H1 (cell line): Measurements from ENCODE around the gene IER3IP1. TPM values are rescaled to one million over a fixed set of nuclear protein-coding genes. Genes with fewer than 3 reads are reported as not detected.

Experiments used
- CTCF ChIA-PET: fragments of 300-600 bp; sonication (Branson Sonifier 250); formaldehyde crosslinking; loops from one replicate; lab custom pipeline; 2021; ENCODE audit not compliant: partially characterized antibody; lab: Charles Lee
- POLR2A ChIA-PET: fragments of 300-600 bp; sonication (Branson Sonifier 250); formaldehyde crosslinking; loops from one replicate; lab custom pipeline; 2021; ENCODE audit warnings: inconsistent platforms; ENCODE audit not compliant: partially characterized antibody; lab: Charles Lee
- DNase-seq, 2 experiments: peaks; one replicate each; pipeline versions ENCODE4 v3.0.0 to v3.0.0-alpha.2; 2010 to 2022; ENCODE audit warnings: low spot score in 2 of 2, low read depth in 1 of 2, mixed read lengths in 1 of 2
- FAIRE-seq: peaks from 2 replicates; lab custom pipeline; 2011; peaks lifted over from hg19 to GRCh38; lab: Jason Lieb, UNC
- H2AFZ ChIP-seq: 2 replicates; pipeline ENCODE4 v1.8.1; 2012; ENCODE audit warnings: low read length, inconsistent platforms
- H2AK5ac ChIP-seq: 2 replicates; pipeline ENCODE4 v1.6.1; 2013; ENCODE audit warnings: low read depth, low read length
- H2BK120ac ChIP-seq: replicated peaks from 2 replicates; pipeline ENCODE3; 2013; ENCODE audit warnings: low read depth, low read length, inconsistent platforms
- H2BK12ac ChIP-seq: 2 replicates; pipeline ENCODE4 v1.6.1; 2013; ENCODE audit warnings: low read depth, low read length
- H2BK15ac ChIP-seq: 2 replicates; pipeline ENCODE4 v1.6.1; 2013; ENCODE audit warnings: low read length
- H2BK20ac ChIP-seq: 2 replicates; pipeline ENCODE4 v1.6.1; 2013; ENCODE audit warnings: low read length
- H2BK5ac ChIP-seq: 2 replicates; pipeline ENCODE4 v1.6.1; 2013; ENCODE audit warnings: low read depth, low read length
- H3K14ac ChIP-seq: 2 replicates; pipeline ENCODE4 v1.6.1; 2013; ENCODE audit warnings: inconsistent platforms; ENCODE audit not compliant: insufficient read length
- H3K18ac ChIP-seq: 2 replicates; pipeline ENCODE4 v1.6.1; 2013; ENCODE audit warnings: low read length; ENCODE audit errors: extremely low read depth
- H3K23ac ChIP-seq: 2 replicates; pipeline ENCODE4 v1.6.1; 2013; ENCODE audit warnings: inconsistent platforms; ENCODE audit not compliant: insufficient read length
- H3K23me2 ChIP-seq: 2 replicates; pipeline ENCODE4 v1.6.1; 2013; ENCODE audit warnings: low read depth, low read length
- H3K27ac ChIP-seq: 2 replicates; pipeline ENCODE4 v1.6.1; 2011; ENCODE audit warnings: low read depth, low read length, inconsistent platforms
- H3K27me3 ChIP-seq, 4 experiments: replicated peaks in 1 of 4; 1 replicate in 1 of 4; 2 replicates in 3 of 4; pipeline versions ENCODE4 v1.6.1 to v1.8.1; 2011 to 2013; ENCODE audit warnings: low read length in 3 of 4, mild to moderate bottlenecking in 3 of 4, inconsistent platforms in 2 of 4, mixed read lengths in 2 of 4, moderate library complexity in 1 of 4; ENCODE audit not compliant: control insufficient read depth in 3 of 4, insufficient read depth in 3 of 4; ENCODE audit errors: extremely low read depth in 1 of 4
- H3K36me3 ChIP-seq, 4 experiments: 2 replicates each; pipeline versions ENCODE4 v1.6.1 to v1.8.1; 2011 to 2013; ENCODE audit warnings: mild to moderate bottlenecking in 4 of 4, low read length in 3 of 4, moderate library complexity in 2 of 4, control low read depth in 1 of 4, inconsistent platforms in 1 of 4; ENCODE audit not compliant: insufficient read depth in 4 of 4, control insufficient read depth in 2 of 4
- H3K4ac ChIP-seq: replicated peaks from 2 replicates; pipeline ENCODE3; 2013; ENCODE audit warnings: low read length, low read depth, mixed read lengths, inconsistent platforms; ENCODE audit not compliant: insufficient read length
- H3K4me1 ChIP-seq, 4 experiments: replicated peaks in 1 of 4; 1 replicate in 1 of 4; 2 replicates in 3 of 4; pipeline versions ENCODE4 v1.6.1 to v1.8.1; 2011 to 2013; ENCODE audit warnings: low read length in 3 of 4, inconsistent platforms in 2 of 4, mixed read lengths in 1 of 4; ENCODE audit not compliant: insufficient read depth in 4 of 4, control insufficient read depth in 3 of 4
- H3K4me2 ChIP-seq, 2 experiments: 2 replicates each; pipeline versions ENCODE4 v1.6.1 to v1.8.1; 2011 to 2013; ENCODE audit warnings: low read depth in 2 of 2, low read length in 2 of 2, control low read depth in 1 of 2, inconsistent platforms in 1 of 2, mild to moderate bottlenecking in 1 of 2; ENCODE audit not compliant: insufficient read depth in 1 of 2
- H3K4me3 ChIP-seq, 4 experiments: fragments of 200-600, 300-600 bp in 1 of 4; sonication (generic), shearing (Covaris generic), sonication (Bioruptor Twin) in 1 of 4; 2 replicates each; pipeline versions ENCODE4 v1.5.1 to v1.8.1; 2011 to 2016; ENCODE audit warnings: low read length in 4 of 4, low read depth in 3 of 4, control low read depth in 2 of 4, inconsistent platforms in 2 of 4, mild to moderate bottlenecking in 2 of 4, mixed read lengths in 1 of 4, moderate library complexity in 1 of 4; ENCODE audit not compliant: insufficient read depth in 2 of 4; ENCODE audit errors: extremely low read depth in 1 of 4
- H3K56ac ChIP-seq: replicated peaks from 2 replicates; pipeline ENCODE3; 2013; ENCODE audit warnings: low read depth, mild to moderate bottlenecking, mixed read lengths, low read length, inconsistent platforms; ENCODE audit not compliant: insufficient read length
- H3K79me1 ChIP-seq: 2 replicates; pipeline ENCODE4 v1.6.1; 2013; ENCODE audit warnings: low read depth, low read length, control low read depth
- H3K79me2 ChIP-seq, 2 experiments: 2 replicates each; pipeline versions ENCODE4 v1.6.1 to v1.8.1; 2012 to 2013; ENCODE audit warnings: low read length in 2 of 2, mild to moderate bottlenecking in 2 of 2, inconsistent platforms in 1 of 2; ENCODE audit not compliant: insufficient read depth in 2 of 2, control insufficient read depth in 1 of 2
- H3K9ac ChIP-seq, 4 experiments: replicated peaks in 1 of 4; 1 replicate in 1 of 4; 2 replicates in 3 of 4; pipeline versions ENCODE4 v1.6.1 to v1.8.1; 2011 to 2013; ENCODE audit warnings: low read depth in 3 of 4, low read length in 3 of 4, control low read depth in 2 of 4, mild to moderate bottlenecking in 2 of 4, moderate library complexity in 2 of 4, inconsistent platforms in 1 of 4; ENCODE audit errors: extremely low read depth in 1 of 4
- H3K9me3 ChIP-seq, 2 experiments: 2 replicates each; pipeline versions ENCODE4 v1.6.1 to v1.8.1; 2012 to 2013; ENCODE audit warnings: mild to moderate bottlenecking in 2 of 2, moderate library complexity in 2 of 2, control low read depth in 1 of 2, inconsistent platforms in 1 of 2, low read depth in 1 of 2, low read length in 1 of 2, mixed read lengths in 1 of 2; ENCODE audit not compliant: insufficient read depth in 2 of 2
- H4K20me1 ChIP-seq, 2 experiments: replicated peaks in 1 of 2; 2 replicates each; pipeline versions ENCODE3 to v1.8.1; 2011 to 2013; ENCODE audit warnings: inconsistent platforms in 2 of 2, low read length in 2 of 2, mild to moderate bottlenecking in 1 of 2; ENCODE audit not compliant: insufficient read depth in 2 of 2, control insufficient read depth in 1 of 2
- H4K5ac ChIP-seq: 2 replicates; pipeline ENCODE4 v1.6.1; 2013; ENCODE audit warnings: low read length, low read depth, mixed read lengths, inconsistent platforms; ENCODE audit not compliant: insufficient read length
- H4K8ac ChIP-seq: 2 replicates; pipeline ENCODE4 v1.8.0; 2013; ENCODE audit warnings: mild to moderate bottlenecking, moderate library complexity, low read length, inconsistent platforms; ENCODE audit not compliant: insufficient read depth; ENCODE audit errors: extremely low read depth
- H4K91ac ChIP-seq: replicated peaks from 2 replicates; pipeline ENCODE3; 2013; ENCODE audit warnings: low read length, mixed read lengths, inconsistent platforms; ENCODE audit not compliant: insufficient read length
- RAD21 ChIP-seq, 2 experiments: IDR thresholded peaks in 1 of 2; conservative IDR thresholded peaks in 1 of 2; 2 replicates each; pipeline ENCODE4 v1.6.1; 2011; ENCODE audit warnings: low read depth in 2 of 2, low read length in 2 of 2, improper control_type of control experiment in 1 of 2, inconsistent platforms in 1 of 2, mild to moderate bottlenecking in 1 of 2, moderate library complexity in 1 of 2
- SP2 ChIP-seq: IDR thresholded peaks from 2 replicates; pipeline ENCODE4 v1.6.1; 2012; ENCODE audit warnings: mild to moderate bottlenecking, low read length, inconsistent platforms
- WGBS, 2 experiments: shearing (Covaris generic) in 1 of 2; methylation state at CpG; one replicate each; pipeline versions ENCODE4 v1.1.6 to v1.1.7; 2013 to 2015; ENCODE audit warnings: low lambda C conversion rate in 2 of 2, mixed read lengths in 2 of 2, inconsistent platforms in 1 of 2, low coverage in 1 of 2, missing lambda C conversion rate in 1 of 2; ENCODE audit not compliant: insufficient replicate concordance in 2 of 2, insufficient coverage in 1 of 2, insufficient read length in 1 of 2; ENCODE audit errors: extremely low coverage in 1 of 2, missing lambda C conversion rate in 1 of 2; 5-methylcytosine and 5-hydroxymethylcytosine counted together
- polyA plus RNA-seq, 7 experiments: library from polyadenylated mRNA; depleted of rRNA in 3 of 7; stranded (reverse) in 5 of 7; unstranded in 2 of 7; fragments of >200 nt in 5 of 7; fragments of 200-250 nt in 2 of 7; gene quantifications; 1 replicate in 5 of 7; 2 replicates in 1 of 7; 4 replicates in 1 of 7; pipeline versions ENCODE4 v1.2.1 to v1.2.3, GENCODE V29; 2011 to 2013; ENCODE audit warnings: missing spikeins in 2 of 7, mixed read lengths in 2 of 7
- total RNA-seq: library from RNA; stranded (reverse); fragmentation: NEBNext Ultra II Directional; extraction: Animal tissue kit (Norgen Biotek cat#: 25700); gene quantifications from 2 replicates; pipeline ENCODE4 v1.2.1, GENCODE V29; 2021
- TF ChIP-seq, protein P1 (sequence below): IDR thresholded peaks from 2 replicates; pipeline ENCODE4 v1.6.1; 2011; ENCODE audit warnings: low read length, improper control_type of control experiment
- TF ChIP-seq, protein P2 (sequence below), 3 experiments: IDR thresholded peaks; 1 replicate in 2 of 3; 2 replicates in 1 of 3; pipeline versions ENCODE4 v1.5.1 to v1.6.1; 2011; ENCODE audit warnings: low read length in 3 of 3, mild to moderate bottlenecking in 3 of 3, inconsistent platforms in 2 of 3, low read depth in 1 of 3, moderate library complexity in 1 of 3; ENCODE audit not compliant: insufficient read depth in 1 of 3; ENCODE audit errors: control extremely low read depth in 1 of 3

Gene IER3IP1
- total and polyA plus RNA-seq, 2 of the 8 experiments (the other 6 are each of a cell fraction or from before 2014, with no cell fraction given), result 6.0 to 8.5 TPM

DNA sequence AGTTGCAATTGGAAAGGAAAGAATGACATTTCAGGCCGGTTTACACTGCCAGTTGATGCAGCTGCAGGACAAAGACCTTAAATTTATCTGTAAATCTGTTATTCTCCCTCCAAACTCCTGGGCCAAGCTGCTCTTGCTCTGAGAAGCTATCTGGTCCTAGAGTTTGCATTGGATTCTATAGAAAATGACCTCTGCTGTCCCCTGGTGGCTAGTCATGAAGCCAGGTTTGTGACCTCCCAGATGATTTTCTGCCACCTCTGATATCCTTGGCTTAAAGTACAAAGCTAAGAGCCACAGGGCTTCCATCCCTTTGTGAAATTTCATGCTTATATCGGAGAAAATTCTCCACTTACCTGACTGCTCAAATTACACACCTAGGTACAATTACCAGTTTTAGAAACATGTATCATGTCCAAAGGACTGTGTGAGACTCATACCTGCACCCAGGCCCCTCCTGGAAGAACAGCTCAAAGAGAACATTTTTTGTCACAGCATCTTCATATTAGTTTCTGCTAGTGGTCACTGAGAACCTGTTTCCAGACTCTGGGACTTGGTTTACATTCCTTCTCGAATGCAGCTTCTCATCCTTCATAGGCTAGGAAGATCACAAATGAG is 28.9 kb upstream of the IER3IP1 start:
- CTCF ChIA-PET, result interaction anchor here (0.6 to 5.8 kb wide), 43 partner anchors 8 to 1025 kb away, joined by 3 to 77 read pairs (median 4); partner anchors contain the start of genes ELOA2 and HDHD2
- no peak overlapping the region for H3K4ac ChIP-seq
- TF ChIP-seq, protein P1, sequence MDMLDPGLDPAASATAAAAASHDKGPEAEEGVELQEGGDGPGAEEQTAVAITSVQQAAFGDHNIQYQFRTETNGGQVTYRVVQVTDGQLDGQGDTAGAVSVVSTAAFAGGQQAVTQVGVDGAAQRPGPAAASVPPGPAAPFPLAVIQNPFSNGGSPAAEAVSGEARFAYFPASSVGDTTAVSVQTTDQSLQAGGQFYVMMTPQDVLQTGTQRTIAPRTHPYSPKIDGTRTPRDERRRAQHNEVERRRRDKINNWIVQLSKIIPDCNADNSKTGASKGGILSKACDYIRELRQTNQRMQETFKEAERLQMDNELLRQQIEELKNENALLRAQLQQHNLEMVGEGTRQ, result no peak
- TF ChIP-seq RAD21 (IDR thresholded peaks at IDR 0.05 in 1 of 2, conservative IDR thresholded peaks at IDR 0.05 in 1 of 2; ENCODE audit: low read depth in 2 of 2, low read length in 2 of 2) (peak; percentile 80 to 84), SP2 (no peak)
- TF ChIP-seq, protein P2, sequence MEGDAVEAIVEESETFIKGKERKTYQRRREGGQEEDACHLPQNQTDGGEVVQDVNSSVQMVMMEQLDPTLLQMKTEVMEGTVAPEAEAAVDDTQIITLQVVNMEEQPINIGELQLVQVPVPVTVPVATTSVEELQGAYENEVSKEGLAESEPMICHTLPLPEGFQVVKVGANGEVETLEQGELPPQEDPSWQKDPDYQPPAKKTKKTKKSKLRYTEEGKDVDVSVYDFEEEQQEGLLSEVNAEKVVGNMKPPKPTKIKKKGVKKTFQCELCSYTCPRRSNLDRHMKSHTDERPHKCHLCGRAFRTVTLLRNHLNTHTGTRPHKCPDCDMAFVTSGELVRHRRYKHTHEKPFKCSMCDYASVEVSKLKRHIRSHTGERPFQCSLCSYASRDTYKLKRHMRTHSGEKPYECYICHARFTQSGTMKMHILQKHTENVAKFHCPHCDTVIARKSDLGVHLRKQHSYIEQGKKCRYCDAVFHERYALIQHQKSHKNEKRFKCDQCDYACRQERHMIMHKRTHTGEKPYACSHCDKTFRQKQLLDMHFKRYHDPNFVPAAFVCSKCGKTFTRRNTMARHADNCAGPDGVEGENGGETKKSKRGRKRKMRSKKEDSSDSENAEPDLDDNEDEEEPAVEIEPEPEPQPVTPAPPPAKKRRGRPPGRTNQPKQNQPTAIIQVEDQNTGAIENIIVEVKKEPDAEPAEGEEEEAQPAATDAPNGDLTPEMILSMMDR (IDR thresholded peaks at IDR 0.05; ENCODE audit: control extremely low read depth in 1 of 3, insufficient read depth in 1 of 3, low read depth in 1 of 3, low read length in 3 of 3), result peak; percentile 47 to 91 (median 85)
- H2BK5ac ChIP-seq, result no peak overlapping the region
- H2BK20ac ChIP-seq, result no peak overlapping the region
- no peak overlapping the region for H2BK12ac ChIP-seq
- H4K5ac ChIP-seq, result no peak overlapping the region
- H3K23ac ChIP-seq, result no peak overlapping the region
- peak in 1 of 2 experiments; percentile 66 for DNase-seq
- no peaks in the 10 kb centered on the region for H3K23me2 ChIP-seq
- H3K79me2 ChIP-seq, result no peaks in the 10 kb centered on the region
- H3K27me3 ChIP-seq, result no peaks in the 10 kb centered on the region
- no peaks in the 10 kb centered on the region for H4K20me1 ChIP-seq
- H3K4me1 ChIP-seq, result peaks cover 0 to 4% (median 0%) of the 10 kb centered on the region in 4 experiments; a peak in 3 of 7 replicates
- H3K56ac ChIP-seq, result no peak overlapping the region
- no peak overlapping the region for H3K18ac ChIP-seq
- H3K9ac ChIP-seq, result no peak overlapping the region
- no peak overlapping the region for H3K14ac ChIP-seq
- H3K36me3 ChIP-seq, result no peaks in the 10 kb centered on the region
- POLR2A ChIA-PET, result interaction anchor here (1.1 to 1.4 kb wide), 4 partner anchors 37 to 105 kb away, joined by 3 to 6 read pairs (median 3); no protein-coding TSS in a partner anchor
- no peak overlapping the region for H2AK5ac ChIP-seq
- H3K79me1 ChIP-seq, result no peaks in the 10 kb centered on the region
- no peak overlapping the region for H2BK120ac ChIP-seq
- no peaks in the 10 kb centered on the region for H3K9me3 ChIP-seq
- no peak overlapping the region for H4K8ac ChIP-seq
- peak; percentile 81 for FAIRE-seq
- no peak overlapping the region for H3K27ac ChIP-seq
- H2BK15ac ChIP-seq, result no peak overlapping the region
- 57% methylated on average over 3 of the region's 3 CpGs; no CpG with 5 or more reads in 1 of the 2 experiments for WGBS, 2 experiments
- H4K91ac ChIP-seq, result no peak overlapping the region
- no peak overlapping the region for H3K4me3 ChIP-seq
- H2AFZ ChIP-seq, result no peak overlapping the region
- H3K4me2 ChIP-seq, result no peak overlapping the region
